Spleen (tissue), 11 donors: Measurements from ENCODE around the gene SRPK1. TPM values are rescaled to one million over a fixed set of nuclear protein-coding genes. Genes with fewer than 3 reads are reported as not detected.

Source experiments
- DNase-seq: peaks from one replicate; pipeline ENCODE4 v3.0.0-alpha.2; 2020
- H3K27ac ChIP-seq, 8 donors: fragments of 200-600 bp; sonication (generic) in 7 of 8; 1 replicate in 4 of 8; 2 replicates in 4 of 8; pipeline versions ENCODE4 v1.5.0 to v1.8.0; 2016 to 2021; ENCODE audit warnings: inconsistent platforms in 4 of 8, mild to moderate bottlenecking in 4 of 8, moderate library complexity in 1 of 8
- H3K27me3 ChIP-seq, 7 donors: fragments of 200-600 bp; sonication (generic) in 6 of 7; replicated peaks in 1 of 7; 1 replicate in 4 of 7; 2 replicates in 3 of 7; pipeline versions ENCODE4 v1.5.0 to v1.8.0; 2016 to 2021; ENCODE audit warnings: inconsistent platforms in 3 of 7, mild to moderate bottlenecking in 1 of 7
- H3K36me3 ChIP-seq, 6 donors: fragments of 200-600 bp; sonication (generic) in 5 of 6; 1 replicate in 4 of 6; 2 replicates in 2 of 6; pipeline versions ENCODE4 v1.5.0 to v1.8.0; 2016 to 2021; ENCODE audit warnings: inconsistent platforms in 2 of 6
- H3K4me1 ChIP-seq, 6 donors: fragments of 200-600 bp; sonication (generic) in 5 of 6; 1 replicate in 3 of 6; 2 replicates in 3 of 6; pipeline versions ENCODE4 v1.5.0 to v1.8.0; 2016 to 2021; ENCODE audit warnings: inconsistent platforms in 3 of 6
- H3K4me3 ChIP-seq, 8 donors: fragments of 200-600 bp; sonication (generic) in 7 of 8; 1 replicate in 4 of 8; 2 replicates in 4 of 8; pipeline versions ENCODE4 v1.5.0 to v1.8.0; 2016 to 2021; ENCODE audit warnings: inconsistent platforms in 4 of 8, mild to moderate bottlenecking in 4 of 8, moderate library complexity in 2 of 8
- H3K9me3 ChIP-seq, 8 donors: fragments of 200-600 bp; sonication (generic) in 7 of 8; 1 replicate in 4 of 8; 2 replicates in 4 of 8; pipeline versions ENCODE4 v1.5.0 to v1.8.0; 2016 to 2021; ENCODE audit warnings: inconsistent platforms in 4 of 8
- CTCF ChIP-seq, 11 experiments: fragments of 200-600 bp in 7 of 11; fragments of 450-650 bp in 4 of 11; sonication (generic) in 4 of 11; IDR thresholded peaks in 8 of 11; conservative IDR thresholded peaks in 3 of 11; 1 replicate in 7 of 11; 2 replicates in 4 of 11; pipeline versions ENCODE4 v1.4.0 to v1.8.0; 2016 to 2021; ENCODE audit warnings: antibody characterized with exemption in 11 of 11, inconsistent platforms in 4 of 11, mild to moderate bottlenecking in 1 of 11
- POLR2A ChIP-seq, 3 donors: fragments of 450-650 bp; IDR thresholded peaks; one replicate each; pipeline ENCODE4 v1.5.1; 2017; ENCODE audit warnings: antibody characterized with exemption in 3 of 3, mild to moderate bottlenecking in 1 of 3
- POLR2AphosphoS5 ChIP-seq, 3 donors: sonication (generic); formaldehyde crosslinking; IDR thresholded peaks; one replicate each; pipeline ENCODE4 v1.5.1; 2017; ENCODE audit warnings: antibody characterized with exemption in 3 of 3
- WGBS, 5 donors: extraction: QIAGEN DNeasy Blood & Tissue Kit in 3 of 5; methylation state at CpG; one replicate each; pipeline versions ENCODE4 v1.1.5 to v1.1.7; 2013 to 2018; 5-methylcytosine and 5-hydroxymethylcytosine counted together
- intact Hi-C: fragments of 100-400 bp; cut with DNase I; formaldehyde crosslinking; loops from one replicate; pipeline ENCODE4 v1.15.0; 2023; ENCODE audit warnings: low total_unique reads
- polyA plus RNA-seq, 3 donors: library from polyadenylated mRNA; stranded (reverse); fragments of 200-250 nt; gene quantifications; one replicate each; pipeline ENCODE4 v1.2.1, GENCODE V29; 2013
- total RNA-seq, 7 donors: library from RNA; depleted of rRNA in 3 of 7; stranded (reverse); fragments of >200 nt in 3 of 7; fragmentation: NEBNext Ultra II Directional in 4 of 7; extraction: Animal tissue kit (Norgen Biotek cat#: 25700) in 4 of 7; gene quantifications; one replicate each; pipeline versions ENCODE4 v1.1.0 to v1.2.1, GENCODE V29; 2016 to 2021
- donor health status: healthy with polysubstance abuse.
- donor health status: DM: no; HTN: no; CAD: no; lungs with moderate emphysema.
- donor health status: DM: no; HTN: no; CAD: no.
- donor health status: Bipolar disorder and iron deficiency.
- donor health status: healthy.
- donor health status: DM: no; HTN: no; CAD: no.
- donor health status: DM: yes; HTN: yes; CAD: no.

The SRPK1 gene
- total and polyA plus RNA-seq, 10 donors, result 8.8 to 140 (median 57.8) TPM

GRCh38 chr6:35787266-35788218 is 133.4 kb downstream of the SRPK1 start:
- H3K27me3 ChIP-seq, result peaks cover 0 to 63% (median 32%) of the 10 kb centered on the region in 7 donors
- no peaks in the 10 kb centered on the region for H3K9me3 ChIP-seq
- no peak overlapping the region for H3K27ac ChIP-seq
- H3K36me3 ChIP-seq, result no peaks in the 10 kb centered on the region
- intact Hi-C loops, result no loop called here
- H3K4me3 ChIP-seq, result no peak overlapping the region
- peaks cover 0 to 7% (median 0%) of the 10 kb centered on the region in 6 donors for H3K4me1 ChIP-seq
- 80 to 88% (median 84%) methylated on average over 13 of the region's 13 CpGs for WGBS, 5 donors
- no peak for DNase-seq
- no peak for TF ChIP-seq CTCF (IDR thresholded peaks at IDR 0.05 in 8 of 11, conservative IDR thresholded peaks at IDR 0.05 in 3 of 11)

DNA sequence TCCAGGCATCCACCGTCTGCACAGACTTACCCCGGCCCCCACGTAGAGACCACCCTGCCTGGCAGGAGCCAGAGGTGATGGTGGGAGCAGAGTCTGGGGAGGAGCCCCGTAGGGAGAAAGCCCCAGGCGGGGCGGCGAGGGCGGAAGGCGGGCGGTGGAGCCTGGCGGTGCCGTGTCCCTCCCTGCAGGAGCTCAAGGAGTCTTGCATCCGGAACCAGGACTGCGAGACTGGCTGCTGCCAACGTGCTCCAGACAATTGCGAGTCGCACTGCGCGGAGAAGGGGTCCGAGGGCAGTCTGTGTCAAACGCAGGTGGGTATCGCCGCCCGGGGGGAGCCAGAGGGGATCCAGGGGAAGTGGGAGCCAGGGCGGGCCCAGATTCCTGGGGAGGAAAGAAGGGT is 134.1 kb downstream of the SRPK1 start:
- intact Hi-C loops, result no loop called here
- WGBS, 5 donors, result 32 to 67% (median 50%) methylated on average over 25 of the region's 25 CpGs
- no peak for DNase-seq

GRCh38 chr6:35786272-35786671 is 134.6 kb downstream of the SRPK1 start:
- peaks cover 0 to 63% (median 32%) of the 10 kb centered on the region in 7 donors for H3K27me3 ChIP-seq
- H3K27ac ChIP-seq, result no peak overlapping the region
- intact Hi-C loops, result no loop called here
- H3K4me3 ChIP-seq, result no peak overlapping the region
- DNase-seq, result no peak
- H3K9me3 ChIP-seq, result no peaks in the 10 kb centered on the region
- 63 to 84% (median 68%) methylated on average over 2 of the region's 2 CpGs for WGBS, 5 donors
- no peaks in the 10 kb centered on the region for H3K36me3 ChIP-seq
- H3K4me1 ChIP-seq, result peaks cover 0 to 7% (median 0%) of the 10 kb centered on the region in 6 donors
- TF ChIP-seq POLR2AphosphoS5 (IDR thresholded peaks at IDR 0.05) (no peak), POLR2A (IDR thresholded peaks at IDR 0.05) (no peak), CTCF (IDR thresholded peaks at IDR 0.05 in 8 of 11, conservative IDR thresholded peaks at IDR 0.05 in 3 of 11) (no peak)

More for the DNA sequence above, 134.1 kb downstream of the SRPK1 start:
- no peak overlapping the region for H3K27ac ChIP-seq
- peaks cover 0 to 63% (median 32%) of the 10 kb centered on the region in 7 donors for H3K27me3 ChIP-seq
- H3K4me1 ChIP-seq, result peaks cover 0 to 7% (median 0%) of the 10 kb centered on the region in 6 donors
- TF ChIP-seq POLR2A (IDR thresholded peaks at IDR 0.05), result no peak
- TF ChIP-seq POLR2AphosphoS5 (IDR thresholded peaks at IDR 0.05), result no peak
- TF ChIP-seq CTCF (IDR thresholded peaks at IDR 0.05 in 8 of 11, conservative IDR thresholded peaks at IDR 0.05 in 3 of 11), result no peak
- no peak overlapping the region for H3K4me3 ChIP-seq
- H3K36me3 ChIP-seq, result no peaks in the 10 kb centered on the region
- H3K9me3 ChIP-seq, result no peaks in the 10 kb centered on the region

GRCh38 chr6:35784200-35784599 is 136.7 kb downstream of the SRPK1 start:
- intact Hi-C loops, result no loop called here
- Histone ChIP-seq H3K36me3 (no peaks in the 10 kb centered on the region), H3K4me3 (no peak overlapping the region), H3K4me1 (peaks cover 0 to 7% (median 0%) of the 10 kb centered on the region in 6 donors), H3K9me3 (no peaks in the 10 kb centered on the region), H3K27me3 (peaks cover 0 to 48% (median 22%) of the 10 kb centered on the region in 7 donors), H3K27ac (no peak overlapping the region)
- DNase-seq, result no peak
- 79 to 89% (median 83%) methylated on average over 2 of the region's 2 CpGs for WGBS, 5 donors
- TF ChIP-seq POLR2AphosphoS5 (IDR thresholded peaks at IDR 0.05), result no peak
- TF ChIP-seq CTCF (IDR thresholded peaks at IDR 0.05 in 8 of 11, conservative IDR thresholded peaks at IDR 0.05 in 3 of 11), result no peak
